HG02938 (cell line): ENCODE results near the gene GREB1.

Source experiments
- ATAC-seq: cut with Tn5 transposase; IDR thresholded peaks from one replicate; pipeline ENCODE4 v1.9.1; 2021; ENCODE audit warnings: mild to moderate bottlenecking, moderate library complexity; ENCODE audit not compliant: unreplicated experiment

The GREB1 gene

DNA sequence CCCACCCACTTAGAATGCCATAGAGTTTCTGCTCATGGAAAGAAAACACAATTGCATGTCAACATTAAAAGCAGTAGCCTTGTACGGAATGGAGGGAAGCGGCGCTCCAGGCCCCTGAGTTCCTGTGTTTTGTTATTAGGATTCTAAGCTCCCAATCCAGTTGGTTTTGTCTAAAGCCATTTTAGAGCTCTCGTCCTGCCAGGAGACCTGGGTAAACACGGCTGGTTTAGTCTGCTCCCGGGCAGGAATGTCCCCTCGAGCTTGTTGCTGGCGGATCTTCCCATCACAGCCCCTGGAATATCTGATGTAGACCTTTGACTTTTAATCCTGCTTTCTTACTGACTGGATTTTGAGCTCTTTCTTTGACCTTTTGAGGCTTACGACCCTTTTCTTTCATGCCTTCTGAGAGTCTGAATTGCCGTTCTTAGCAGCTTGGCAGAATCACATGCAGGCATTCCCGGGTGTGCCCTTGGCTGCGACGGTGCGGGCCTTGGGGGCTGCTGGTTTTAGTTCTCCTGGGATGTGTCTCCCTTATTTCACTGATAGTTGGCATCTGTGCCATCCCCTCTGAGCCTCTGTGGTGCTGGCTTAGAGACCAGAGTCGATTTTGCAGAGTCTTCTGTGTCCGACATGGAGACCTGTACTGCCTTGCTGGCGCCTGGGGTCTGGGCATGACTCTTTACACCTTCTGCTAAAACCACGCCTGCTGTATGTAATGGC lies 25.4 kb downstream of the GREB1 start:
- ATAC-seq, result no peak

DNA sequence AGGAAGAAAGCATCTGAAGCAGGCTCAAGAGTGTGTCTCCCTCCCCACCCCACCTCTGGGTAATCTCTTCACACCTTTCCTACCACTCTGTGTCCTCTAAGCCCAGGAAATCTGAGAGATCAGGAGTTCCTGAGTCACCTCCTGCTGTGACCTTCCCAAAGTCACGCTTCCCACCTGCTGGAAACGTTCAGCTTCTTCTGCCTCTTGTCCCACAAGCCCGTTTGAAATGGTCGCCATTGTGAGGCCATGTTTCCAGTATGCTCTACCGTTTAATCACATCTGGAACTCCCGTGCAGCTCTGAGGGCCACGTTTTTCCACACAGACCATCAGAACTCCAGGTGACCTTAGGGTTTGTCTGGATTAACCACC lies 25.9 kb downstream of the GREB1 start:
- ATAC-seq, result no peak

DNA sequence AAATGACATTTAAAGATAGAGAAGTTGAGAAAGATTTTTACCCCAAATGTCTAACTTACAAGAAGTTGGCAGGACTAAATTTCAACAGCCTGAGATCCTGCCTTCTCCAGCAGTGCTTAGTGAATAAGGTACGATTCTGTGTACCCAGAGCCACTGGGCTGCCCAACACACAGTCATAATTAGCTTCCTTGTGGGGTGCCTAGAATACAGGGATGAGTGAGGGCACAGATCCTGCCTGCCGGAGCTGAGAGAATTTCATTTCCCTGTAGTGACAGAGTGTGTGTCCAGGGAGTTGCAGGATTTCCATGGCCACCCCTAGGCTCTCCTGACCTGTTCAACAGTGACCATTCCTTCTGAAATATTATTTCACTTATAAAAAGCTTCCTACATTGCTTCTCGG lies 27.0 kb downstream of the GREB1 start:
- ATAC-seq, result no peak

DNA sequence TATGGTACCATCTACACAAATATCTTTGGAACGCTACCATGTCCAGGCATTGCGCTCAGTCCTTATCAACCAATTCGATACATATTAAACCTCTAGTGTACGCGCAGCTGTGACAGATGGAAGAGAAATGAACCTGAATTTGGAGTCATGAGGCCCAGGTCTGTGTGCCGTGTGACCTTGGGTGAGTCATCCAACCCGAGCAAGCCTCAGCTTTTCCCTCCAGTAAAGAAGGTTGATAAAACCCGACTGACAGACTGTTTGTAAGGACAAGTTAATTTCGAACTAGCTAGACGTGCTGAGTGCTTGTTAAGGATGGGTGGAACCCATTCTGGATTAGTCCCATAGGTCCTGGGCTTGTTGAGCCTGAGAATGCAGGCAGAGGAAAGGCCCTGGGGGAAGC lies 28.2 kb downstream of the GREB1 start:
- ATAC-seq, result no peak

DNA sequence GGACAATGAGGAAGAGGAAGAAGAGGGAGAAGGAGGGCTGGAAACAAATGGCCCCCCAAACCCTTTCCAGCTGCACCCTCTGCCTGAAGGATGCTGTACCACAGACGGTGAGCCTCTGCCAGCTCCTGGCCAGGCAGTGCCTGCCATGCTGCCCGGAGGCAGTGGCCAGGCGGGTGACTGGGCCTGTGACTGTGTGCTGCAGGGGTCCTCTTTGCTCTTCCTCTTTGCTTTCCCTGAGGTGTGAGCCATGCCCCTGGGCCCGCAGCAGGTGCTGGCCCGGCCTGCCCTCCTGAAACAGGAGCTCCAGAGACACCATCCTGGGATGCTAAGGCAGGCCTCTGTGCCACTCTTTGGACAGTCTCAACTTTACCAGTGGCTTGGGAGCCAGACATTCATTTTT lies 28.6 kb downstream of the GREB1 start:
- ATAC-seq, result no peak

DNA sequence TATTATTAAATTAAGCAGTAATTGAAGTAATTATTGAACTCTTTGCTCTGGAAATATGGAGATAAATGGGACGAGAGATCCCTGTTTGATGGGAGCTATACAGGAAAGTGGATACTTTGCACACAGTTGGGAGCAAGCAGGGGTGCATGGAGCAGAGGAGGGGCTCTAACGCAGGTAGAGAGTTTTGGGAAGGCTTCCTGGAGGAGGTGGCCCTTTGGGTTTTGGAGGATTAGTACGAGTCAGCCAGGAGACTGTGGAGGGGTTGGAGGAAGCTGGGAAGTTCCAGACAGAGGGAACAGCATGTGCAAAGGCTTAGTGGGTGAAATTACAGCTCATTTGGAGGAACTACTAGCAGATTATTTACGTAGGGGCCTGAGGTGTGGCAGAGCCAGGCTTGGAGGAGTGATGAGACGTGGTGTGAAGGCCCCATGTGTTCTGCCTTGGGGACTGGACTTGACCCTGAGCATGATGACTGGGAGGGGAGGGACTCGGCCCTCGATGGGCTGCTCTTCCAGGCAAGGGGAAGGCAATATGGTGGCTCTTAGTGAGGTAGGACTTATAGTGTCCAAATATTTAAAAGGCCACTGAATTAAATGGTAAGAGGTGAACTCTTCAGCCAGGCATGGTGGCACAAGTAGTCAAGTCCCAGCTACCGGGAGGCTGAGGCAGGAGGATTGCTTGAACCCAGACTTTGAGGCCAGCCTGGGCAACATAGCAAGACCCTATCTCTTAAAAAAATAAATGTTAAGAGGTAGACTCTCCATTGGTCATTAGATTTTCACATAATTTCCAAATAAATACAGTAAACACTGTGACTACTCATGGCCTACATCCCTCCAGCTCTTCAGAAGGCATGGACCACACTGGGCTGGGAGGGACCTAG lies 30.2 kb downstream of the GREB1 start:
- no peak for ATAC-seq

DNA sequence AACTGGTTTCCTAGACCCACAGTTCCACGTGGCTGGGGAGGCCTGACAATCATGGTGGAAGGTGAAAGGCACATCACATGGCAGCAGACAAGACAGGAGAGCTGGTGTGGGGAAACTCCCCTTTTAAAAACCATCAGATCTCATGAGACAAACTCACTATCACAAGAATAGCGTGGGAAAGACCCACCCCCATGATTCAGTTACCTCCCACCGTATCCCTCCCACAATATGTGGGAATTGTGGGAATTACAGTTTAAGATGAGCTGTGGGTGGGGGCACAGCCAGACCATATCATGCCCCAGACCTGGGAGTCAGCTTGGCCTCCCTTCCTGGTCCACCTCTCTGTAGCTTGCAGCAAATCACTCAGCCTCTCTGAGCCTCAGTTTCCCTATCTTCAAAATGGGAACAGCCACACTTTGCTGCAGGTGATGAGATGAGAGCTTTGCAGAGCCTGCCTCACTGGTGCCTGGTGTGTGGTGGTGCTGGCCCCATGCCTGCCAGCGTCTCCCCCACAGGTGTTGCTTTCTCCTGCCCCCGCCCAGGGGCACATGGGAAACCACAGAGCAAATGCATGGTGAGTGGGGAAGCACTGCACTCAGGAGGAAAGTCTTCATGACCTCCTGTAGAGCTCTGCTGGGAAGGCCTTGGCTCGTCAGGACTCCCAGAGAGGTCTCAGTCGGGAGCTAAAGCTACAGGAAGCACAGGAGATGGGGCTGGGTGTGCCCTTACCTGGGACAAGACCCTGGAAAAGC lies 31.1 kb downstream of the GREB1 start:
- no peak for ATAC-seq

DNA sequence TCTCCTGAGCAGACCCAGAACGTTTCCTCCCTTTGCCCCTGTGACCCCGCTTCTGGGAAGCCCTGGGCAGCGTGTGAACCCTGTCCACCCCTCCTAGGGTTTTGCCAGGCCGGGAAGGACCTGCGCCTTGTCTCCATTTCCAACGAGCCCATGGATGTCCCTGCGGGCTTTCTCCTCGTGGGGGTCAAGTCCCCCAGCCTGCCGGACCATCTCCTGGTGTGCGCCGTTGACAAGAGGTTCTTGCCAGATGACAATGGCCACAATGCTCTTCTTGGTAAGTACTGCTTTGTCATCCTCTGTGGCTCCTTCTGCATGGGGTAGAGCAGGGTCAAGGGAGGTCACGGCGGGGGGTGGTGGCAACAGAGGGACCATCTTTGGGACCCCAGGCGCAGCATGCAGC lies 32.5 kb downstream of the GREB1 start:
- no peak for ATAC-seq

DNA sequence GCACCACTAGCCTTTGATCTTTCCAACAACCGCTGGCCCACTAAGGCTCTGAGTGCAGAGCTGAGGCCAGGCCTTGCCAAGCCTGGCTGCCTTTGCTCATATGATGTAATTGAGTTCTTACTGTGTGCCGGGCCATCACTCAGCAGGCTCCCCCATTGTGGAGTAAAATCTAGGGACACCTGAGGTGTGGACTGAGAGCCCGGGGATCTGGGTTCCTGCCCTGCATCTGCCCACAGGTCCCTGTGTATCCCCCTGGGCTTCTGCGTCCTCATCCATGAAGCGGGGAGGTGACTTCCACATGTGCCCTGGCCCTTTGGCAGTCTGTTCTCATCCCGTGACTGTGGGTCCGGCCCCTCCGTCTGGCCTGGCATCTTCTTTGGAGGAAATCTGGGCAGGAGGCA lies 33.8 kb downstream of the GREB1 start:
- no peak for ATAC-seq

DNA sequence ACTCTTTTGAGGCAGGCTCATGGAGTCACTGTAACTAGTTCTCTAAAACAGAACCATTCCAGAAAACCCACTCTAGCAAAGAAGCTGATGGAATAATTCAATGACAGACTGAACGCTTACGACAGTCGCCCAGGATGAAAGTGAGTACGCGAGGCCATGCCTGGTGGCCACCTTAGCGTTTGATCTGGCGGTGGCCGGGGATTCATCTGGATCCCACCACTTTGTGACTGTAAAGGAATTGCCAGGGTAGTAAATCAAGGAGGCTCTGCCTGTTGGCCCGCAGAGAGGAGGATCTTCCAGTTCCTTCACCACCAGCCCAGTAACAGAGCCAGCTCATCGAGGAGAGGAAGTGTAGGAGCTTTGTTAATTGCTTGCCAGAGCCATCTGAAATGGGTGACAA lies 34.6 kb downstream of the GREB1 start:
- ATAC-seq, result no peak

DNA sequence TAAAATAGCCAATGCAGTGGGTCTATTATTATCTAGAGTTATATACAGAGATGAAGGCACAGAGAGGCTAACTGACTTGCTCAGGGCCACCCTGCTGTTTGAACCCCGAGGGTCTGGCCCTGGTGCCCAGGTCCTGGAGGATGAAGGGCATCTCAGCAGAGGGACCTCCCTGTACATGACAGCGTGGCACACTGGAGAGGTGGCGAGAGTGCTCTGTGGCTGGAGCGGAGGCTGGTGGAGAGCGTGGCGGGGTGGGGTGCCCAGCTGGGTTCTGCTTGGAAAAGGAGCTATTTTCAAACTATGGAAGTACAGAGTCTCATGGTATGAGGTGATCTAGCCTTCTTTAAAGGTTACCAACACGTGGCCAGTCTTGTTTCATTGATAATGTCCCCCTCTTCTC lies 35.8 kb downstream of the GREB1 start:
- ATAC-seq, result no peak

DNA sequence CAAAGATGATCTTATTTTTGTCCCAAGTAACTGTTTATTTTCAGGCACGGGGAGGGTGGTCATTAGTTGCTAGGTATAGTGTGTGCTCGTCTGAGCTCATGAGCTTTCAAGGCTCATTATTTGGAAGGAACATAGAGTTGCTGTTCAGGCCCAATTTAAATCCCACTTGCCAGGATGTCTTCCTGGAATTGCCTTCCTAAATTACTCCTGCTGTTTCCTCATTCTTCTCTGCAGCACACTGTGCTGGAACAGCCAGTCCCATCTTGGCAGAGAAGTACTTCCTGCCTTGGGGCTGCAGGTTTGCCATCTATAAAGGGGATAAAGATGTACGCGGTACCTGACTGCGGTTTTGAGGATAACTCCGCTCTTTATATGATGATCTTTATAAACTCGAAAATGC lies 37.3 kb downstream of the GREB1 start:
- no peak for ATAC-seq

DNA sequence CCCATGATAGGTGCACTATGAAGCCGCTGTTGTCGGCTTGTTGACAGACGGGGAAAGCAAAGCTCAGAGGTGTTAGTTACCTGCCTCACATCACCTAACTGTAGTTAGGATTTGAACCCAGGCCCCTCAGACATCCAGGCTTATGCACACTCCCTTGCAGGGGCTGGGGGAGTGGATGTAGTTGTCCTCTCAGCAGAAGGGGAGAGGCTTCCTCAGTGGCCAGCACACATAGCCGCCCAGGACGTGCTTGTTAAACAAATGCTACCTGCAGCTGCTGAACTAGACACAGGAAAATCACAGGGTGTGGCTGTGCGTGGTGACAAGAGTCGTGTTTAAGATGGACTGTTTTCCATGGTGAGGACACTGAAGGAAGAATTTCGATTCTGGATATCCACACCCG lies 39.2 kb downstream of the GREB1 start:
- ATAC-seq, result no peak

DNA sequence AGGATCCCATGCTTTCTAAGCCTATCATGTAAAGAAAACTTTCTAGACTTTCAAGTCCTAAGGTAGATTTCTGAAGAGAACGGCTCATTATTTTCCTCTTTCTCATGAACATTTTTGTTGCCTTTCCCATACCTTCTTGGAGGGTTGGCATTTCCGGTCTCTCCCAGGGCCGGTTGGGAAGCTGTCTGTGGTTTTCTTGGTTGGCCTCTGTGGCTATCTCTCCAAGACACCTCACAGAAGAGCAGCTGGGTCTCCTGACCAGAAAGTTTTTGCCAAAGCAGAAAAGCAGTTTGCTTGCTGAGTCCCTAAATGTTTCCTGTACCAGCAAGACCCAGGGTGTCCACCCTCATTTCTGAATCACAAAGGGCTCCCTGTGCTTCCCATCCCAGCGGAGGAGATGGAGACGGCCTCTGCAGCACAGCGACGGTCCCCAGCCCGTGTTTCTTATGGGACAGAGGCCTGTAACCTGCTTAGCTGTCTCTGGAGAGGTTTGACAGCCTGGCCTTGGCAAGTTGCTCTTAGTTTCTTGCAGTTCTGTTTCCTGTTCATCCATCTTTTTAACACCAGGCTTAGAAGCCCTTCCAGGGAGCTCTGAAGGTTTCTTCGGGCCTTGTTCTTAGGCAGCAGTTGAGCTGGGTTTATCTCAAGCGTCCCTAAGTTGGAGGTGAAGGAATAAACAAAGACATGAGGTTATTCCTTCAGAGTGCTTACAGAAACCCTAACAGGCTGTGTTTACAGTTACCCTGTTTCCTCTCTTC lies 39.8 kb downstream of the GREB1 start:
- no peak for ATAC-seq

DNA sequence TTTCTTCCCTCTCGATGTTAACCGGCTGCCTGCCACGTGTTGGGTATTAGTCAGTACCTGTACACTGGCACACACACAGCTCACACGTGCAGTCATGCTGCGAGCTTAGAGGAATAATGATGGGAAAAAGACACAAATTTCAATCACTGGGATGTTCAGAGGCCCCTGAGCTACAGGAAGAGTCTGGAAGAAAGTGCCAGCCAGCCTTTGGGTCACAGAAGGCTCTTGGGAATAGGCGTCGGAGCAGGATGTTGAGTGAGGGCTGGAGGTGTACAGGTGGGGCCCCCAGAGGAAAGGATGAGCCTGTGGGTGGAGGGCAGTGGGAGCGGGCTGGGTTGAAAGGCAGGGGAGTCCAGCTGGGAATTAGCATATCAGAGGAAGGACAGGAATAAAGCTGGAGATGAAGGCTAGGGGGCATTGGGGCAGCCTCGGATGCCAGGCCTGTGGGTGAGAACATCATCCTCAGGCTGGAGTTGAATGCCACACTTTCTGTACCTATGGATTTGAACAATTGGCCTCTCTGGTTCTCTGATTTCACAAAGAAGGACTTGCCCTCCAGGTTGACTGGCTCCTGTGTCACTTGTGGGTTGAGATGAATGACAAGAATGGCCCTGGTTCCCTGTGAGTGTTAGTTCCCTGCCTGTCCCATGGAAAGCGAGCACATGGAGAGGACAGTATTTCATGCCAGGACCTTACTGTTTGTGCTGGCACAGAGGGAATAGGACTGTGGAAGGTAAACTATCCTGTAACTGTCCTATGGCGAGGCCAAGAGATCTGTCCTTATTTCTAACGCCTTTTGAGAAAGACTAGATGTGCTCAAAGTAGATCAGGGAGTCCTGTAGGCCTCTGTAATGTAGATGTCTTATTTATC lies 40.6 kb downstream of the GREB1 start:
- ATAC-seq, result no peak

DNA sequence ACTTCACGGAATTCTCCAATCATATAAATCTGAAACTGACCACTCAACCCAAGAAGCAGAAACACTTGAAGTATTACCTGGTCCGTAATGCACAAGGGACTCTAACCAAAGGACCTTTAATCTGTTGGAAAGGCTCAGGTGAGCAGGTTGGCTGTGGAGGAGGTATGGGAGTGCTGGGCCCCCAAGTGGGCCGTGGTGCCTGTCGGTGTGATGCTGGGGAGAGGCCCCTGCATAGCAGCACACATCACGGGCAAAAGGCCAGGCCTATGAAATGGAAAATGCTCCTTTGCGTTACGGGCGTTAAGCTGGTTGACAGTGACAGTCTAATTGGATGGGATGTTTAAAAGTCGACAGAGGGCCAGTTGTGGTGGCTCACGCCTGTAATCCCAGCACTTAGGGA lies 42.6 kb downstream of the GREB1 start:
- ATAC-seq, result no peak

DNA sequence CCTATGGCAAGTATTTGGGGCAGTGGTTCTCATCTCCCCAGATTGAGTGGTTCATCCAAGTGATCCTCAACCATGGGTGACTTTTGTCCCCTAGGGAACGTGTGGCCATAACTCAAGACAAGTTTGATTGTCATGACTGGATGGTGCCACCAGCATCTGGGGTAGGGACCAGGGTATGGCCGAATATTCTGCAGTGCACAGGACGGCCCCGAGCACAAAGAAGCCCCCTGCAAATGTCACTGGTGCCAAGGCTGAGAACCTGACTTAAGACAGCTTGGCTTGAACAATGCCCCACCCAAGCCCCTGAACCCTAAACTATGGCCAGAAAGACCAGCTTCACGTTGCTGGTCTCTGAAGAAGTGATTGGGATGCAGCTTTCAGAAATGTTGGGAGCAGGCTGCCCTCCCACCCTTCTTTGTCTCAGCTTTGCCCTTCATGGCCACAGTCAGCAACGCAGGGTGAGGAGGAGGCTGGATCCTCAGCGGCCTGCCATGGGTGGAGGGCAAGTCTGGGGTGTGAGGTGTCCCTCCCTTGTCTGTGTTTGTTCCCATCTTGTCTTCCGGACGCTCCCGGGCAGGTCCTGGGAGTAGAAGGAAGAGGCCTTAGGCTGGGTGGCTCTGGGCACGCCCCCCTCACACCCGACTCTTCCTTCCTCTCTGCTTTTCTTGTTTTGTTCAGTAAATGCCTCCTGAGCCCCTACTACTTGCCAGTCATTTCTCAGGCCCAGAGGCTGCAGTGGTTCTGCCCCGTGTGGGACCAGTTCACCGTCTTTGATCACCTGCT lies 43.4 kb downstream of the GREB1 start:
- ATAC-seq, result no peak

DNA sequence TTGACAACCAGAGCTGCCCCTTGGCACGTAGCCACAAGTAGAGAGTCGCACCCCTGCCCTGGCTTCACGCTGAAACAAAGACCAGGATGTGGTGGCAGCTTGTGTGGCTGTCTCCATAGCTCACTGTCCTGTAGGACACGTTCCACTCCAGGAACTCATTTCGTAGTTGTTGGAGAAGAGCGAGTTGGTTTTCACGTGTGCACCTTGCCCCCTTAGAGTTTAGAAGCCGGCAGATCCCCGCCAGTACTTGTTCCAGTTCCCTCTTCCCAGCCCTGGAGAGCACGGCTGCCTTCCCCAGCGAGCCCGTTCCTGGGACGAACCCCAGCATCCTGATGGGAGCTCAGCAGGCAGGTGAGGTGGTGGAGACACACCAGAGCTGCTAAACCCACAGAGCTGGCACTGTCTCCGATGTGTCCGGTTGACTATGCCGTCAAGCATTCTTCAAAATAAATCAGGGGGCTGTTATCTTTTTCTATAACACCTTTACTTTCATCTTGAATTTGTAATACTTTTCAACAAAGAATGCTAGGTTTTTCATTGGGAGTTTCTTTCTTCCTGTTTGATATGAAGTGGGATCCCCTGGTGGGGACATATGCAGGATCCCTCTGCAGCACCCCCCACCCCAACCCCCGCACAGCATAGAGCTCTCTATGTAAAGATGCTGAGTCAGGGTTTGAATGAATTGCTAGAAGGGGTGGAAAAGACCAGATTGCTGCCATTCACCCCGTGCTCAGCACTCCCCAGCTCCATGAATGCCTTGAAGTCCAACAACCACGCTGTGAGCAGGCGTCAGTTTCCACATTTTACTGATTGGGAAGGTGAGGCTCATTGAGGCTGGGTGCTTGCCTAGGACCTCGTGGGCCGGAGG lies 44.5 kb downstream of the GREB1 start:
- no peak for ATAC-seq
